Measurements from ENCODE around the gene SEMA4B. TPM values are rescaled to one million over a fixed set of nuclear protein-coding genes. Genes with fewer than 3 reads are reported as not detected.
A peak's percentile ranks its signal among the peaks of the same experiment; 100 is the strongest.

The SEMA4B gene
- total and polyA plus RNA-seq, 2 of the 8 experiments (the other 6 are each of a cell fraction or from before 2014, with no cell fraction given): 42.7 to 43.0 TPM

- Histone ChIP-seq H4K20me1 (replicated peaks in 1 of 2; ENCODE audit: control insufficient read depth in 1 of 2, insufficient read depth in 2 of 2, low read length in 2 of 2) (peaks cover 0 to 5% of the 10 kb centered on the region in 2 experiments), H2AK5ac (ENCODE audit: low read depth, low read length) (no peak overlapping the region), H3K23ac (ENCODE audit: insufficient read length) (no peak overlapping the region), H3K4me2 (ENCODE audit: insufficient read depth in 1 of 2, low read depth in 2 of 2, low read length in 2 of 2) (peak overlapping the region; percentile 57 to 86), H3K36me3 (ENCODE audit: control insufficient read depth in 2 of 4, insufficient read depth in 4 of 4, low read length in 3 of 4) (peaks cover 2 to 15% (median 9%) of the 10 kb centered on the region in 4 experiments; a peak in 5 of 8 replicates), H3K9me3 (ENCODE audit: insufficient read depth in 2 of 2, low read depth in 1 of 2, low read length in 1 of 2) (no peaks in the 10 kb centered on the region), H4K8ac (ENCODE audit: extremely low read depth, insufficient read depth, low read length) (no peak overlapping the region), H3K18ac (ENCODE audit: extremely low read depth, low read length) (no peak overlapping the region), H3K4me3 (ENCODE audit: extremely low read depth in 1 of 4, insufficient read depth in 2 of 4, low read depth in 3 of 4, low read length in 4 of 4) (peak overlapping the region; percentile 57 to 76 (median 73)), H2BK5ac (ENCODE audit: low read depth, low read length) (no peak overlapping the region), H3K27me3 (replicated peaks in 1 of 4; ENCODE audit: control insufficient read depth in 3 of 4, extremely low read depth in 1 of 4, insufficient read depth in 3 of 4, low read length in 3 of 4) (no peaks in the 10 kb centered on the region), H3K4me1 (replicated peaks in 1 of 4; ENCODE audit: control insufficient read depth in 3 of 4, insufficient read depth in 4 of 4, low read length in 3 of 4) (peaks cover 0 to 6% (median under 1%) of the 10 kb centered on the region in 4 experiments; a peak in 4 of 7 replicates), H2BK120ac (replicated peaks; ENCODE audit: low read depth, low read length) (no peak overlapping the region), H3K14ac (ENCODE audit: insufficient read length) (no peak overlapping the region), H3K27ac (ENCODE audit: low read depth, low read length) (no peak overlapping the region), H3K79me1 (ENCODE audit: low read depth, low read length) (peaks cover 6% of the 10 kb centered on the region), H2BK12ac (ENCODE audit: low read depth, low read length) (no peak overlapping the region), H3K9ac (replicated peaks in 1 of 4; ENCODE audit: extremely low read depth in 1 of 4, low read depth in 3 of 4, low read length in 3 of 4) (peak overlapping the region in 1 of 4 experiments; percentile 59; a peak in 1 of 7 replicates), H3K23me2 (ENCODE audit: low read depth, low read length) (peaks cover 5% of the 10 kb centered on the region), H4K5ac (ENCODE audit: insufficient read length, low read depth, low read length) (no peak overlapping the region), H2AFZ (ENCODE audit: low read length) (no peak overlapping the region), H2BK15ac (ENCODE audit: low read length) (no peak overlapping the region), H3K79me2 (ENCODE audit: control insufficient read depth in 1 of 2, insufficient read depth in 2 of 2, low read length in 2 of 2) (no peaks in the 10 kb centered on the region), H3K4ac (replicated peaks; ENCODE audit: insufficient read length, low read depth, low read length) (peak overlapping the region; percentile 28), H4K91ac (replicated peaks; ENCODE audit: insufficient read length, low read length) (no peak overlapping the region), H2BK20ac (ENCODE audit: low read length) (no peak overlapping the region), H3K56ac (replicated peaks; ENCODE audit: insufficient read length, low read depth, low read length) (no peak overlapping the region)
- peak; percentile 73 to 83 for TF ChIP-seq RAD21 (IDR thresholded peaks at IDR 0.05 in 1 of 2, conservative IDR thresholded peaks at IDR 0.05 in 1 of 2; ENCODE audit: low read depth in 2 of 2, low read length in 2 of 2)
- TF ChIP-seq, protein P1, sequence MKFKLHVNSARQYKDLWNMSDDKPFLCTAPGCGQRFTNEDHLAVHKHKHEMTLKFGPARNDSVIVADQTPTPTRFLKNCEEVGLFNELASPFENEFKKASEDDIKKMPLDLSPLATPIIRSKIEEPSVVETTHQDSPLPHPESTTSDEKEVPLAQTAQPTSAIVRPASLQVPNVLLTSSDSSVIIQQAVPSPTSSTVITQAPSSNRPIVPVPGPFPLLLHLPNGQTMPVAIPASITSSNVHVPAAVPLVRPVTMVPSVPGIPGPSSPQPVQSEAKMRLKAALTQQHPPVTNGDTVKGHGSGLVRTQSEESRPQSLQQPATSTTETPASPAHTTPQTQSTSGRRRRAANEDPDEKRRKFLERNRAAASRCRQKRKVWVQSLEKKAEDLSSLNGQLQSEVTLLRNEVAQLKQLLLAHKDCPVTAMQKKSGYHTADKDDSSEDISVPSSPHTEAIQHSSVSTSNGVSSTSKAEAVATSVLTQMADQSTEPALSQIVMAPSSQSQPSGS (IDR thresholded peaks at IDR 0.05; ENCODE audit: low read length): no peak
- TF ChIP-seq SUZ12 (IDR thresholded peaks at IDR 0.05; ENCODE audit: low read length): 0 out of 2 replicates have a peak, but pooled peaks have one; percentile 1
- TF ChIP-seq, protein P2, sequence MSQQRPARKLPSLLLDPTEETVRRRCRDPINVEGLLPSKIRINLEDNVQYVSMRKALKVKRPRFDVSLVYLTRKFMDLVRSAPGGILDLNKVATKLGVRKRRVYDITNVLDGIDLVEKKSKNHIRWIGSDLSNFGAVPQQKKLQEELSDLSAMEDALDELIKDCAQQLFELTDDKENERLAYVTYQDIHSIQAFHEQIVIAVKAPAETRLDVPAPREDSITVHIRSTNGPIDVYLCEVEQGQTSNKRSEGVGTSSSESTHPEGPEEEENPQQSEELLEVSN (IDR thresholded peaks at IDR 0.05): no peak
- TF ChIP-seq, protein P3, sequence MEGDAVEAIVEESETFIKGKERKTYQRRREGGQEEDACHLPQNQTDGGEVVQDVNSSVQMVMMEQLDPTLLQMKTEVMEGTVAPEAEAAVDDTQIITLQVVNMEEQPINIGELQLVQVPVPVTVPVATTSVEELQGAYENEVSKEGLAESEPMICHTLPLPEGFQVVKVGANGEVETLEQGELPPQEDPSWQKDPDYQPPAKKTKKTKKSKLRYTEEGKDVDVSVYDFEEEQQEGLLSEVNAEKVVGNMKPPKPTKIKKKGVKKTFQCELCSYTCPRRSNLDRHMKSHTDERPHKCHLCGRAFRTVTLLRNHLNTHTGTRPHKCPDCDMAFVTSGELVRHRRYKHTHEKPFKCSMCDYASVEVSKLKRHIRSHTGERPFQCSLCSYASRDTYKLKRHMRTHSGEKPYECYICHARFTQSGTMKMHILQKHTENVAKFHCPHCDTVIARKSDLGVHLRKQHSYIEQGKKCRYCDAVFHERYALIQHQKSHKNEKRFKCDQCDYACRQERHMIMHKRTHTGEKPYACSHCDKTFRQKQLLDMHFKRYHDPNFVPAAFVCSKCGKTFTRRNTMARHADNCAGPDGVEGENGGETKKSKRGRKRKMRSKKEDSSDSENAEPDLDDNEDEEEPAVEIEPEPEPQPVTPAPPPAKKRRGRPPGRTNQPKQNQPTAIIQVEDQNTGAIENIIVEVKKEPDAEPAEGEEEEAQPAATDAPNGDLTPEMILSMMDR (IDR thresholded peaks at IDR 0.05; ENCODE audit: control extremely low read depth in 1 of 3, insufficient read depth in 1 of 3, low read depth in 1 of 3, low read length in 3 of 3): peak; percentile 71 to 76 (median 71)
- 22% methylated on average over 9 of the region's 9 CpGs; no CpG with 5 or more reads in 1 of the 2 experiments for WGBS, 2 experiments (ENCODE audit: extremely low coverage in 1 of 2, insufficient coverage in 1 of 2, insufficient read length in 1 of 2, insufficient replicate concordance in 2 of 2, low coverage in 1 of 2, low lambda C conversion rate in 2 of 2, missing lambda C conversion rate in 1 of 2)
- POLR2A ChIA-PET (ENCODE audit: partially characterized antibody): interaction anchor here (1.1 to 2.3 kb wide), 7 partner anchors 10 to 46 kb away, joined by 3 to 12 read pairs (median 4); partner anchors contain the start of genes SEMA4B and TTLL13
- CTCF ChIA-PET (ENCODE audit: partially characterized antibody): interaction anchor here (0.6 to 4.6 kb wide), 31 partner anchors 9 to 1859 kb away, joined by 3 to 47 read pairs (median 4); partner anchors contain the start of genes IDH2, NGRN and TTLL13
- DNase-seq (ENCODE audit: low read depth in 1 of 2, low spot score in 2 of 2) (no peak), FAIRE-seq (no peak)
These were observed 31.8 kb downstream of the SEMA4B start for GRCh38 chr15:90232941-90233386.
